Measurements from ENCODE around the gene NUDCD3. TPM values are rescaled to one million over a fixed set of nuclear protein-coding genes. Genes with fewer than 3 reads are reported as not detected.

The NUDCD3 gene
- total RNA-seq (2021; ENCODE audit: unreplicated experiment), result 94.6 TPM
- 53.7 and 54.5 TPM in 2 replicates for polyA plus RNA-seq (2012)
- percentile 84 among the genes with signal in this experiment for Bru-seq, nascent RNA
- percentile 79 among the genes with signal in this experiment for BruChase-seq, experiment 1, labeled RNA remaining after a 6-hour chase
- BruChase-seq, experiment 2, labeled RNA remaining after a 2-hour chase, result percentile 80 among the genes with signal in this experiment
- long read RNA-seq, full-length matches to known transcripts, result 89 of 126 reads
- long read RNA-seq, partial matches to known transcripts, result 8 of 126 reads
- long read RNA-seq, other reads (novel, unspliced or antisense), result 29 of 126 reads

DNA sequence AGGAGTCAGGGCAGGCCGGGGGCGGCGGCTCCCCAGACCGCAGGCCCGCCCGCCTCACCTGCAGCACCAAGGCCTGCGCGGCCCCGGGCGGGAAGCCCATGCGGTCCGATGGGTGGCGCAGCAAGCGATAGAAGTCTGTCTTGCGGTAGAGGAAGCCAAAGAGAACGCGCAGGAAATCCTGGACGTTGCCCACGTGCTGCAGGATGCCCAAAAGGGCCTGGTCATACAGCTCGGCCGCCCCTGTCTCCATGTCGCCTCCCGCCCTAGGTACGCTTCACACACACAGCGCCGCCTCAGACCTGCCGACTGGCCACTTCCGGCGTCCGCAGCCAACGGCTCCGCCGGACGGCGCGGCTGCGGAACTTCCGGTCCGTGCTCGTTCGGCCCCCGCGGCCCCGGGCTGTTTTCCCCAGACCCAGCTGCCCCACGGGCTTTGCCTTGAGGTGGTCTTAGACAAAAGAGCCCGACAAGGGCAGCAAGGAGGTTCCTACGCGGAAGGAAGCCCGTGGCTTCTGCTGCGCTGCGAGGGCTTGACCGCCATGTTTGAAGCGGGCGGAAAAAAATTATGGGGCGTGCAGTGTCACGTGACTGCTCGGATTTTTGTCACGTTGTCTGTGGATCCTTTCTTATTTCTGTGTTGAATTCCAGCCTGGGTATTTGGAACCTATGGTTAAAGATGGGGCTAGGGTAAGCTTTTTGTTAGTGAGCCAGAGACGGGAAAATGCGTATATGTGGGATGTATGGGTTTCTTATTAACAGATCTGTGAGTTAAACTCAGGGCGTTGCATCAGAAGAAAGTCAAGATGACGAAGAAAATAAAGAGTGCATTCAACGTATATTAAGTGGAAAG, at the start of gene NUDCD3:
NUDCD3 (minus strand) TSS at position 308 of the 850 bp plus-strand sequence; CDS start at position 250, 58 bp downstream.
- CTCF ChIA-PET, result interaction anchor here (1.2 kb wide), 1 partner anchor 44 kb away, joined by 3 read pairs; no protein-coding TSS in a partner anchor
- Histone ChIP-seq H3K9ac (ENCODE audit: low read length) (peak within 1 kb of the TSS; percentile 91), H3K9me2 (ENCODE audit: insufficient read depth) (no peaks in the 10 kb centered on the region), H2AFZ (ENCODE audit: low read depth, low read length, poor library complexity, severe bottlenecking) (peak within 1 kb of the TSS; percentile 90), H3K4me2 (ENCODE audit: low read length) (peak within 1 kb of the TSS; percentile 83), H3K9me3 (ENCODE audit: control insufficient read depth in 1 of 2, insufficient read depth in 1 of 2, low read depth in 1 of 2, low read length in 2 of 2) (no peaks in the 10 kb centered on the region), H3K79me2 (ENCODE audit: insufficient read depth, low read length) (peaks cover 47% of the 10 kb centered on the region), H4K20me1 (ENCODE audit: insufficient read depth) (no peaks in the 10 kb centered on the region), H3K4me1 (ENCODE audit: control insufficient read depth in 1 of 2, insufficient read depth in 2 of 2, low read length in 2 of 2) (peaks cover 5 to 16% of the 10 kb centered on the region in 2 experiments), H3K27ac (ENCODE audit: low read depth, low read length) (peak within 1 kb of the TSS; percentile 87), H3K4me3 (replicated peaks in 1 of 2; ENCODE audit: low read depth in 1 of 2, low read length in 2 of 2) (peak within 1 kb of the TSS; percentile 79 to 95), H3K36me3 (ENCODE audit: control insufficient read depth in 1 of 2, insufficient read depth in 2 of 2, low read length in 2 of 2) (peaks cover 0 to 3% of the 10 kb centered on the region in 2 experiments; a peak in 2 of 4 replicates), H3K27me3 (ENCODE audit: insufficient read depth, low read length) (no peaks in the 10 kb centered on the region)
- POLR2A ChIA-PET, result no interaction called here
- BruUV-seq (replicated peaks), result no TSS peak
- ATAC-seq (peak; percentile 96), DNase-seq (ENCODE audit: low read depth, low spot score) (peak; percentile 78)
- intact Hi-C loops (cut with micrococcal nuclease), result no loop called here
- RAD21 ChIA-PET (ENCODE audit: low non-redundant PET in 1 of 2, low total read pairs in 2 of 2, uncharacterized antibody in 2 of 2, unreplicated experiment in 2 of 2), result no interaction called here
- TF ChIP-seq ZFX (IDR thresholded peaks at IDR 0.05) (peak; percentile 98), ELF1 (IDR thresholded peaks at IDR 0.05; ENCODE audit: borderline replicate concordance, low read depth) (peak; percentile 94), ZNF274 (IDR thresholded peaks at IDR 0.05; ENCODE audit: low read depth, low read length) (no peak), SP1 (IDR thresholded peaks at IDR 0.05; ENCODE audit: low read depth) (peak; percentile 29; the same call in 1 of the 2 replicates), RAD21 (IDR thresholded peaks at IDR 0.05; ENCODE audit: low read depth) (no peak), YY1 (IDR thresholded peaks at IDR 0.05; ENCODE audit: extremely low read depth, insufficient replicate concordance, low read depth, low read length) (peak; percentile 99), FOSL1 (IDR thresholded peaks at IDR 0.05; ENCODE audit: low read depth) (no peak), EZH2 (IDR thresholded peaks at IDR 0.05) (no peak), POLR2A (IDR thresholded peaks at IDR 0.05; ENCODE audit: borderline replicate concordance, extremely low read depth, insufficient read depth, insufficient read length) (peak; percentile 39), SIN3A (IDR thresholded peaks at IDR 0.05; ENCODE audit: low read depth) (peak; percentile 82), SRF (IDR thresholded peaks at IDR 0.05; ENCODE audit: low read depth) (peak; percentile 72; the same call in 1 of the 2 replicates), CBX3 (IDR thresholded peaks at IDR 0.05; ENCODE audit: low read depth) (peak; percentile 40)
- TF ChIP-seq, protein P1, sequence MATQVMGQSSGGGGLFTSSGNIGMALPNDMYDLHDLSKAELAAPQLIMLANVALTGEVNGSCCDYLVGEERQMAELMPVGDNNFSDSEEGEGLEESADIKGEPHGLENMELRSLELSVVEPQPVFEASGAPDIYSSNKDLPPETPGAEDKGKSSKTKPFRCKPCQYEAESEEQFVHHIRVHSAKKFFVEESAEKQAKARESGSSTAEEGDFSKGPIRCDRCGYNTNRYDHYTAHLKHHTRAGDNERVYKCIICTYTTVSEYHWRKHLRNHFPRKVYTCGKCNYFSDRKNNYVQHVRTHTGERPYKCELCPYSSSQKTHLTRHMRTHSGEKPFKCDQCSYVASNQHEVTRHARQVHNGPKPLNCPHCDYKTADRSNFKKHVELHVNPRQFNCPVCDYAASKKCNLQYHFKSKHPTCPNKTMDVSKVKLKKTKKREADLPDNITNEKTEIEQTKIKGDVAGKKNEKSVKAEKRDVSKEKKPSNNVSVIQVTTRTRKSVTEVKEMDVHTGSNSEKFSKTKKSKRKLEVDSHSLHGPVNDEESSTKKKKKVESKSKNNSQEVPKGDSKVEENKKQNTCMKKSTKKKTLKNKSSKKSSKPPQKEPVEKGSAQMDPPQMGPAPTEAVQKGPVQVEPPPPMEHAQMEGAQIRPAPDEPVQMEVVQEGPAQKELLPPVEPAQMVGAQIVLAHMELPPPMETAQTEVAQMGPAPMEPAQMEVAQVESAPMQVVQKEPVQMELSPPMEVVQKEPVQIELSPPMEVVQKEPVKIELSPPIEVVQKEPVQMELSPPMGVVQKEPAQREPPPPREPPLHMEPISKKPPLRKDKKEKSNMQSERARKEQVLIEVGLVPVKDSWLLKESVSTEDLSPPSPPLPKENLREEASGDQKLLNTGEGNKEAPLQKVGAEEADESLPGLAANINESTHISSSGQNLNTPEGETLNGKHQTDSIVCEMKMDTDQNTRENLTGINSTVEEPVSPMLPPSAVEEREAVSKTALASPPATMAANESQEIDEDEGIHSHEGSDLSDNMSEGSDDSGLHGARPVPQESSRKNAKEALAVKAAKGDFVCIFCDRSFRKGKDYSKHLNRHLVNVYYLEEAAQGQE (IDR thresholded peaks at IDR 0.05; ENCODE audit: low read depth), result no peak
- TF ChIP-seq, protein P2, sequence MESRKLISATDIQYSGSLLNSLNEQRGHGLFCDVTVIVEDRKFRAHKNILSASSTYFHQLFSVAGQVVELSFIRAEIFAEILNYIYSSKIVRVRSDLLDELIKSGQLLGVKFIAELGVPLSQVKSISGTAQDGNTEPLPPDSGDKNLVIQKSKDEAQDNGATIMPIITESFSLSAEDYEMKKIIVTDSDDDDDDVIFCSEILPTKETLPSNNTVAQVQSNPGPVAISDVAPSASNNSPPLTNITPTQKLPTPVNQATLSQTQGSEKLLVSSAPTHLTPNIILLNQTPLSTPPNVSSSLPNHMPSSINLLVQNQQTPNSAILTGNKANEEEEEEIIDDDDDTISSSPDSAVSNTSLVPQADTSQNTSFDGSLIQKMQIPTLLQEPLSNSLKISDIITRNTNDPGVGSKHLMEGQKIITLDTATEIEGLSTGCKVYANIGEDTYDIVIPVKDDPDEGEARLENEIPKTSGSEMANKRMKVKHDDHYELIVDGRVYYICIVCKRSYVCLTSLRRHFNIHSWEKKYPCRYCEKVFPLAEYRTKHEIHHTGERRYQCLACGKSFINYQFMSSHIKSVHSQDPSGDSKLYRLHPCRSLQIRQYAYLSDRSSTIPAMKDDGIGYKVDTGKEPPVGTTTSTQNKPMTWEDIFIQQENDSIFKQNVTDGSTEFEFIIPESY (IDR thresholded peaks at IDR 0.05; ENCODE audit: extremely low read depth, insufficient replicate concordance, low read length), result peak; percentile 28
- TF ChIP-seq, protein P3, sequence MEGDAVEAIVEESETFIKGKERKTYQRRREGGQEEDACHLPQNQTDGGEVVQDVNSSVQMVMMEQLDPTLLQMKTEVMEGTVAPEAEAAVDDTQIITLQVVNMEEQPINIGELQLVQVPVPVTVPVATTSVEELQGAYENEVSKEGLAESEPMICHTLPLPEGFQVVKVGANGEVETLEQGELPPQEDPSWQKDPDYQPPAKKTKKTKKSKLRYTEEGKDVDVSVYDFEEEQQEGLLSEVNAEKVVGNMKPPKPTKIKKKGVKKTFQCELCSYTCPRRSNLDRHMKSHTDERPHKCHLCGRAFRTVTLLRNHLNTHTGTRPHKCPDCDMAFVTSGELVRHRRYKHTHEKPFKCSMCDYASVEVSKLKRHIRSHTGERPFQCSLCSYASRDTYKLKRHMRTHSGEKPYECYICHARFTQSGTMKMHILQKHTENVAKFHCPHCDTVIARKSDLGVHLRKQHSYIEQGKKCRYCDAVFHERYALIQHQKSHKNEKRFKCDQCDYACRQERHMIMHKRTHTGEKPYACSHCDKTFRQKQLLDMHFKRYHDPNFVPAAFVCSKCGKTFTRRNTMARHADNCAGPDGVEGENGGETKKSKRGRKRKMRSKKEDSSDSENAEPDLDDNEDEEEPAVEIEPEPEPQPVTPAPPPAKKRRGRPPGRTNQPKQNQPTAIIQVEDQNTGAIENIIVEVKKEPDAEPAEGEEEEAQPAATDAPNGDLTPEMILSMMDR (IDR thresholded peaks at IDR 0.05 in 2 of 3, conservative IDR thresholded peaks at IDR 0.05 in 1 of 3; ENCODE audit: borderline replicate concordance in 1 of 3, insufficient read depth in 1 of 3, low read depth in 2 of 3, low read length in 2 of 3), result peak in 2 of 3 experiments; percentile 8 to 20; a peak in 2 of 6 replicates
- TF ChIP-seq, protein P4, sequence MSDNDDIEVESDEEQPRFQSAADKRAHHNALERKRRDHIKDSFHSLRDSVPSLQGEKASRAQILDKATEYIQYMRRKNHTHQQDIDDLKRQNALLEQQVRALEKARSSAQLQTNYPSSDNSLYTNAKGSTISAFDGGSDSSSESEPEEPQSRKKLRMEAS (IDR thresholded peaks at IDR 0.05), result peak; percentile 82
